NCI-H2029 (cell line): ENCODE data around the gene PCSK2.

Experiments used
- DNase-seq: peaks from one replicate; lab custom pipeline; 2025; lab: John Stamatoyannopoulos, UW

PCSK2 gene

GRCh38 chr20:17248224-17248623 is 21.4 kb downstream of the PCSK2 start:
- no peak for DNase-seq

GRCh38 chr20:17262786-17263185 is 35.9 kb downstream of the PCSK2 start:
- DNase-seq = no peak

GRCh38 chr20:17273717-17274116 is 46.9 kb downstream of the PCSK2 start:
- DNase-seq = no peak

GRCh38 chr20:17276101-17276500 is 49.3 kb downstream of the PCSK2 start:
- no peak for DNase-seq

GRCh38 chr20:17281478-17281877 is 54.6 kb downstream of the PCSK2 start:
- DNase-seq = peak; percentile 20

- no peak for DNase-seq
Measured at GRCh38 chr20:17282501-17282900, 55.7 kb downstream of the PCSK2 start.

GRCh38 chr20:17287503-17287902 is 60.7 kb downstream of the PCSK2 start:
- no peak for DNase-seq

- no peak for DNase-seq
Measured at GRCh38 chr20:17287998-17288397, 61.2 kb downstream of the PCSK2 start.

GRCh38 chr20:17295151-17295726 is 68.4 kb downstream of the PCSK2 start:
- no peak for DNase-seq

- DNase-seq = no peak
Measured at GRCh38 chr20:17295991-17296390, 69.2 kb downstream of the PCSK2 start.

GRCh38 chr20:17298171-17298570 is 71.3 kb downstream of the PCSK2 start:
- no peak for DNase-seq

GRCh38 chr20:17298751-17299150 is 71.9 kb downstream of the PCSK2 start:
- no peak for DNase-seq

- no peak for DNase-seq
Measured at GRCh38 chr20:17300113-17300512, 73.3 kb downstream of the PCSK2 start.

- DNase-seq = no peak
Measured at GRCh38 chr20:17304774-17305173, 77.9 kb downstream of the PCSK2 start.

- DNase-seq = no peak
Measured at GRCh38 chr20:17306427-17306826, 79.6 kb downstream of the PCSK2 start.

- DNase-seq = no peak
Measured at GRCh38 chr20:17314264-17314663, 87.4 kb downstream of the PCSK2 start.

- no peak for DNase-seq
Measured at GRCh38 chr20:17315407-17316231, 88.8 kb downstream of the PCSK2 start.

GRCh38 chr20:17316316-17317038 is 89.6 kb downstream of the PCSK2 start:
- no peak for DNase-seq

- no peak for DNase-seq
Measured at GRCh38 chr20:17317341-17317740, 90.5 kb downstream of the PCSK2 start.

GRCh38 chr20:17320456-17320855 is 93.6 kb downstream of the PCSK2 start:
- no peak for DNase-seq

GRCh38 chr20:17326096-17326495 is 99.3 kb downstream of the PCSK2 start:
- DNase-seq = no peak

- no peak for DNase-seq
Measured at GRCh38 chr20:17327185-17328148, 100.6 kb downstream of the PCSK2 start.
